ENCODE measurements around the gene UNC5A. TPM values are rescaled to one million over a fixed set of nuclear protein-coding genes. Genes with fewer than 3 reads are reported as not detected.

The UNC5A gene
- total RNA-seq, 1 experiment from 2014 or later: 0.07 TPM

DNA sequence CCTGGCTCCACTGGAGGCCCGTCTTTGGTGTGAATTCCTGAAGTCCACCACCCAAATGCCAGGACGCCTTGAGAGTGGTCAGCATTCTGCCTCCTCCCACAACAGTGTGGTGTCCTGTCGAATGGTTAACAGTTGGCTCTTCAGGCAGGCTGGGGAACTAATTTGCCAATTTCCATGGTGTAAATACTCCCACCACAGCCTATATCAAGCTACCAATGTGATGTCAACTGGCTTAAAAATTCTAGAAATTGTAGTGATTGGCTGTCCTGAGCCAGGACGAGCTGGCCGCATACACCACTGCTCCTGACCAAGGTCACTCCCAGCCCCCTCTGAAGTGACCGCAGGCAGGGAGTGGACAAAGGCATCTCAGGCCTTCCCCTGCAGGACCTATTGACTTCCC, 11.1 kb downstream of the UNC5A start:
- POLR2A ChIA-PET (ENCODE audit: unreplicated experiment): no interaction called here
- Histone ChIP-seq H3K9me3 (ENCODE audit: low read length) (no peaks in the 10 kb centered on the region), H3K27ac (ENCODE audit: low read length) (peak overlapping the region; percentile 84), H3K9ac (ENCODE audit: low read length) (no peak overlapping the region), H3K4me3 (ENCODE audit: low read length) (no peak overlapping the region), H3K4me2 (ENCODE audit: low read length) (peak overlapping the region; percentile 80), H4K20me1 (ENCODE audit: low read length) (no peaks in the 10 kb centered on the region), H3K36me3 (ENCODE audit: low read depth, low read length) (no peaks in the 10 kb centered on the region), H3K4me1 (ENCODE audit: insufficient read depth, low read length) (peaks cover 24% of the 10 kb centered on the region), H3K79me2 (ENCODE audit: low read length) (no peaks in the 10 kb centered on the region), H2AFZ (ENCODE audit: low read length) (no peak overlapping the region), H3K27me3 (ENCODE audit: low read length) (no peaks in the 10 kb centered on the region), H3K9me2 (replicated peaks; ENCODE audit: low read length) (no peaks in the 10 kb centered on the region), H3F3A (ENCODE audit: low read length, unreplicated experiment) (no peaks in the 10 kb centered on the region)
- DNase-seq: no peak
- CTCF ChIA-PET: interaction anchor here (0.6 kb wide), 2 partner anchors 12 to 140 kb away, joined by 3 to 4 read pairs; no protein-coding TSS in a partner anchor
- no peak for ATAC-seq
- intact Hi-C loops (cut with micrococcal nuclease): no loop called here
- BruUV-seq (replicated peaks): no TSS peak
- TF ChIP-seq EZH2phosphoT487 (IDR thresholded peaks at IDR 0.05; ENCODE audit: borderline replicate concordance, low read length) (no peak), EZH2 (IDR thresholded peaks at IDR 0.05; ENCODE audit: low read length, unreplicated experiment) (no peak)
- TF ChIP-seq, protein P1, sequence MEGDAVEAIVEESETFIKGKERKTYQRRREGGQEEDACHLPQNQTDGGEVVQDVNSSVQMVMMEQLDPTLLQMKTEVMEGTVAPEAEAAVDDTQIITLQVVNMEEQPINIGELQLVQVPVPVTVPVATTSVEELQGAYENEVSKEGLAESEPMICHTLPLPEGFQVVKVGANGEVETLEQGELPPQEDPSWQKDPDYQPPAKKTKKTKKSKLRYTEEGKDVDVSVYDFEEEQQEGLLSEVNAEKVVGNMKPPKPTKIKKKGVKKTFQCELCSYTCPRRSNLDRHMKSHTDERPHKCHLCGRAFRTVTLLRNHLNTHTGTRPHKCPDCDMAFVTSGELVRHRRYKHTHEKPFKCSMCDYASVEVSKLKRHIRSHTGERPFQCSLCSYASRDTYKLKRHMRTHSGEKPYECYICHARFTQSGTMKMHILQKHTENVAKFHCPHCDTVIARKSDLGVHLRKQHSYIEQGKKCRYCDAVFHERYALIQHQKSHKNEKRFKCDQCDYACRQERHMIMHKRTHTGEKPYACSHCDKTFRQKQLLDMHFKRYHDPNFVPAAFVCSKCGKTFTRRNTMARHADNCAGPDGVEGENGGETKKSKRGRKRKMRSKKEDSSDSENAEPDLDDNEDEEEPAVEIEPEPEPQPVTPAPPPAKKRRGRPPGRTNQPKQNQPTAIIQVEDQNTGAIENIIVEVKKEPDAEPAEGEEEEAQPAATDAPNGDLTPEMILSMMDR (conservative IDR thresholded peaks at IDR 0.05; ENCODE audit: low read depth, low read length): no peak

DNA sequence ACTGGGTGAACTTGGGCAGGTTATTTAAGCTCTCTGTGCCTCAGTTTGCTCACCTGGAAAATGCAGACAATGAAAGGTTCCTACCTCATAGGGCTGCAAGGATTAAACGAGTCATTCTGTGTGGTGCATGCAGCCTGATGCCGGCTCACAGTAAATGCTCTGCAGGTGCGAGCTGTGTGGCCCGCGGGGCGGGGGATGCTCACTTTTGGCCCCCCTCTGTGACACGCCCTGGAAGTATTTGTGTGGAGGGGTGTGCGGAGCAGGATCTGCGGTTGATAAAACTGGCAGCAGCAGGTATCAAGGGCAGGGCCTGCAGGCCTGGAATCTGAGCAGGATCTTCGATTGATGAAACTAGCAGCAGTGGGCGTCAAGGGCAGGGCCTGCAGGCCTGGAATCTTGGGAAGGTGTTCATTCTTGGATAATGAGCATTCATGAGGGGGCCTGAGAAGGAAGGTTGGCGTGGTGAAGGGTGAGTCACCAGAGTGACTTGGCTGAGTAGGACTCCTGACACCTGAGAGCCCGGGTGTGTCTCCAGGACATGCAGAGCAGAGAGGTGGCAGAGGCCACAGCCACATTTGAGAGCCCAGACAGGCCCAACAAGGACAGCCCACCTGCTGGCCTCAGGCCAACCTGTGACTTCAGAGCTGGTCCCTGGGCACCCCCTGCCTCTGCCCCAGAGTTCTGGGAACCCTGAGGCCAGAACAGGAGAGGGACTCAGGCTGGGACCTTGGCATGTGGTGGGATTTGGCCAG, 11.9 kb downstream of the UNC5A start:
- H3K4me1 ChIP-seq (ENCODE audit: insufficient read depth, low read length): peaks cover 24% of the 10 kb centered on the region
- H3K9me3 ChIP-seq (ENCODE audit: low read length): no peaks in the 10 kb centered on the region
- TF ChIP-seq, protein P1 (conservative IDR thresholded peaks at IDR 0.05; ENCODE audit: low read depth, low read length): no peak
- no peak for TF ChIP-seq EZH2 (IDR thresholded peaks at IDR 0.05; ENCODE audit: low read length, unreplicated experiment)
- peak; percentile 66; the same call in 1 of the 2 replicates for TF ChIP-seq EZH2phosphoT487 (IDR thresholded peaks at IDR 0.05; ENCODE audit: borderline replicate concordance, low read length)
- peak overlapping the region; percentile 80 for H3K4me2 ChIP-seq (ENCODE audit: low read length)
- H3F3A ChIP-seq (ENCODE audit: low read length, unreplicated experiment): no peaks in the 10 kb centered on the region
- CTCF ChIA-PET: interaction anchor here (0.6 kb wide), 1 partner anchor 141 kb away, joined by 4 read pairs; no protein-coding TSS in a partner anchor
- 0 out of 2 replicates have a peak overlapping the region, but pooled peaks have one; percentile 9 for H3K4me3 ChIP-seq (ENCODE audit: low read length)
- H3K27ac ChIP-seq (ENCODE audit: low read length): peak overlapping the region; percentile 84
- H2AFZ ChIP-seq (ENCODE audit: low read length): peak overlapping the region; percentile 18; the same call in 1 of the 2 replicates
- H3K9ac ChIP-seq (ENCODE audit: low read length): peak overlapping the region; percentile 62
- DNase-seq (peak; percentile 88), ATAC-seq (peak; percentile 87)
- H3K9me2 ChIP-seq (replicated peaks; ENCODE audit: low read length): no peaks in the 10 kb centered on the region
- no peaks in the 10 kb centered on the region for H3K79me2 ChIP-seq (ENCODE audit: low read length)
- POLR2A ChIA-PET (ENCODE audit: unreplicated experiment): no interaction called here
- no peaks in the 10 kb centered on the region for H4K20me1 ChIP-seq (ENCODE audit: low read length)
- BruUV-seq (replicated peaks): no TSS peak
- no peaks in the 10 kb centered on the region for H3K27me3 ChIP-seq (ENCODE audit: low read length)
- intact Hi-C loops (cut with micrococcal nuclease): no loop called here
- H3K36me3 ChIP-seq (ENCODE audit: low read depth, low read length): no peaks in the 10 kb centered on the region

Measured in PC-3 (cell line).